HG02884 (cell line): Measurements from ENCODE around the gene NEAT1.

Source experiments
- ATAC-seq: cut with Tn5 transposase; IDR thresholded peaks from one replicate; pipeline ENCODE4 v1.9.1; 2021; ENCODE audit warnings: mild to moderate bottlenecking, moderate library complexity; ENCODE audit not compliant: unreplicated experiment

The NEAT1 gene

DNA sequence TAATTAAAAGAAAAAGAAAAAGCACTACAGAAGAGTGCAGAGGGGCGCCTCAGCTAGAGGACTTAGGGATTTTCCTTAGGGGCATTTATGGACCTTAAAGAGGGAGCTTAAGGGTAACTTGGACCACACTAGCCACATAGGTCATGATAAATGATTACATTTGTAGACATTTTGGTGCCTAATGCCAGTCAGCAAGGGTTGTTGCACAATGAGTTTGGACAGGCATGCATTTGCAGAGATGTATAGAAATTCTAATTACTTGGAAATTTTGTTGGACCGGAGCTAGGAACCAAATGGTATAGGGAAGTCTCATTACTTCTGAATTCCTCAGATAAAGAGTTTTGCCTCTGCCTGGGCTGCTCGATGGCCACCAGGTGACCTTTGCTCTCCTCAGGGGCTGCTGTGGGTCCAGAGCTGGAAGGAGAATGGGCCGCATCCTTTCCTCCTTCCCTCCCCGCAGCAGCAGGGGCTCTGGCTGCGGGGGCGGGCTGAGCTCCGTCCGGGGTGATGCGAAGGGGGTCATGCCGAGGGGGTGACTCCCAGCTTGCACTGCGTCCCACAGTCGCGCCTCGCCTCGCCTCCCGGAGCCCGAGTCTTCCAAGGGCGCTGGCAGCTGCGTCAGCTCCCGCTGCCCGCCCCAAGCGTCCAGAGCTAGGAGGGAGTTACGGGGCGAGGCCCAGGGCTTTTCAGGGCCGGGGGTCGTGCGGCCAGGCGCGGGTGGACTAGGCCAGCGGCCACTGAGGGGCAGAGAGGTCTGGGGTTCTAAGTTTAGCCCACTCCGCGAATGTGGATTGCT, 56.0 kb downstream of the NEAT1 start:
- no peak for ATAC-seq

DNA sequence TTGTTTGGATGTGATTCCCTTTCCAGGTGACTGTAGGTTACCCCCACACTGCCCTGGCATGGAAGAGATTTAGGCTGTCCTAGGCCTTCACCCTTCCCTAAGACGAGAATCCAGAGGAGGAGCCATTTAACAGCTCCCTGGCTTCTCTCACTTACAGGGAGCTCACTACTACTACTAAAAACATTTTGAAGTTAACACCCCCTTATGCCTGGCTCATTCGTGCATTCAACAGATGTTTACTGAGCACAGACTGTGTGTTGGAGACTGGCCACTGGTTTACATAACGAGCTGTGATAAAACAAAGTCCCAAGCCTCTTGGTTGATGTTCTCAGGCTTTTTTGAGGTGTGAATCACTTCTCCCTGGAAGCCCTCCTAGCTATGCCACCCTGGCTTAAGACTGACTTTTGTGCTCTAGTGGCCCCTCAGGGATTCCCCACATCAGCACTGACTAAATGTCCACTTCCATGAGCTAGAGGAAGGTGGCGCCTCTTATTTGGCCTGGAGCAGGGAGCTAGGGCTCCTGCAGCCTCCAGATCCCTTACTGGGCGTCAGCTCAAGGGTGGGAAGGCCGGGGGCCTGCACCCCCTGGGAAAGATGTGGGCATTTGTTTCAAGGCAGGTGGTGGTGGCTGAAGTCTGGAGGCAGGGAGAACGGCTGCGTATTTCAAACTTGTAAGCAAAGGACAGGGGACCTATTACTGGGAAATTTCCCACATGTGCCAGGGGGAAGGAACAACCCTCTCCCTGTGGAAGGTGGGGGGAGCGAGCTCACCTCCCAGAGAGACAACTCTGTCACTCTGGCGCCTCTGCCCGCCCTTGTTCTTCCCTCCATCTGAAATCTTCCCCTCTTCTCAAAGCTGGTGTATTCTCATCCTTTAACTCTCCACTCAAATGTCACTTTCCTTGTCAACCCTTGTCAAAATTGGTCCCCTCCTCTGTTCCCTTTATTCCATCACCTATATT, 56.9 kb downstream of the NEAT1 start:
- ATAC-seq = no peak

DNA sequence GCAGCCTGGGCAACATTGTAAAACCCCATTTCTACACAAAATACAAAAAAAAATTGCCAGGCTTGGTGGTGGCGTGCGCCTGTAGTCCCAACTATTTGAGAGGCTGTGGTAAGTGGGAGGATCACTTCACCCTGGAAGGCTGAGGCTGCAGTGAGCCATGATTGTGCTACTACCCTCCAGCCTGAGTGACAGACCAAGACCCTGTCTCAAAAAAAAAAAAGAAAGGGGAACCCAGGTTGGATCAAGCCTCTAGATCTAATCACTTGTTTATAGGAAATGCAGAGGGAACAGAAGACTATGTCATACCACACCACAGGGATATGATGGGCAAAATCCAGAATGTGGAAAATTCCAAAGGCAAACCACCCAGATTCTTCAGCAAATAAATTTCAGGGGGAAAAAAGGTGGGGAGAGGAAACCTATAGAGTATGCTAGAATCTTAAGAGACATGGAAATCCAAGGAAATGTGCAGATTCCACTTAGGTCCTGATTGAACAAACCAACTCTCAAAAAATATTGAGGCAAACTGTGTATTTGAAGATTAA, 59.8 kb downstream of the NEAT1 start:
- ATAC-seq = no peak

DNA sequence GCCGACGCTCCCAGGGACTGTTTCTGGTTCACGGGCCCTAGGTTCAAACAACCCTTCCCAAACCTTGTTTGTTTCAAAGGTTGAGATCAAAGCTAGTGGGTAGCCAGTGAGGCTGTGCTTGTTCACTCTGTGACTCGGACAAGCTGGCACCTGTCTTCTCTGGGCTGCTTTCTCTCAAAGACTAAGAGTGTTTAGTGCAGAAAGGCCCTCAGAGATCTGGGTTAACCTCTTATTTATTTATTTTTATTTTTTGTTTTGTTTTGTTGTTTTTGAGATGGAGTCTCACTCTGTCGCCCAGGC, 63.3 kb downstream of the NEAT1 start:
- no peak for ATAC-seq

DNA sequence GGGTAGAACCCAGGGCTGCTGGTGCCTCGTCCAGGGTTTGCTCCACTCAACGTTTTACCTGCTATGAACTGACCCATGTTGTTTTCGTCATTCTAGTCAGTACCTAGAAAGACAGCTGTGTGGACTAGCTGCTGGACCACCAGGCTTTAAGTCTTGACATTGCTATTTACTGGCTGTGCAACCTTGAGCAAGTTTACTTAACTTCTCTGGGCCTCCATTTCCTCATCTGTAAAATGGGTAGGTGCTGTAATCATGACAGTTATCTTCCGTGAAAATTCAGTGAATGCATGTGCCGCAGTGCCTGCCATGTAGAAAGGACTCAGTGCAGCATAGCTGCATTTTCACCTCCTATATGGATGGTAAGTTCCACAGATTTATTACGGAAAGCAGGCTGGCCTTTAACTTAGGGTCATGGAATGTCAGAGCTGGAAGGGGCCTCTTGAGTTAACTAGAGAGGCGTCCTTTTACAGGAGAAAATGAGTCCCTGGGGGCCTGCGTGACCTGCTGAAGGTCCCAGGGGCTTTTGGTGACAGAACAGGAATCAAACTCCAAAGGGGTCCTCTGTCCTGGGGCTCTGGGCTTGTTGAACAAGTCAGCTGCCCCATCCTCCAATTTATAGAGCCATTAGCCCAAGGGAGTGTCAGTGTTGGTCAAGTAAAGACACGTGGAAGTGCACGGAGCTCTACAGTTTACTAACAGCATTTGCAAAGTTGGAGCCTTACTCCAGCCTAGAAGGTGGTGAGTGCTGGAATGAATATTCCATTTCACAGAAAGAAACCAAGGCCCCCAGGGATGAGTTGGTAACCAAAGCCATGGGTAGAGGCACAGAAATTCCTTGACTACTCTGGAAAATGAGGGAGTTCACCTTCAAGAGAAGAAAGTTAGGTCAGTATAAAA, 64.2 kb downstream of the NEAT1 start:
- ATAC-seq = no peak

DNA sequence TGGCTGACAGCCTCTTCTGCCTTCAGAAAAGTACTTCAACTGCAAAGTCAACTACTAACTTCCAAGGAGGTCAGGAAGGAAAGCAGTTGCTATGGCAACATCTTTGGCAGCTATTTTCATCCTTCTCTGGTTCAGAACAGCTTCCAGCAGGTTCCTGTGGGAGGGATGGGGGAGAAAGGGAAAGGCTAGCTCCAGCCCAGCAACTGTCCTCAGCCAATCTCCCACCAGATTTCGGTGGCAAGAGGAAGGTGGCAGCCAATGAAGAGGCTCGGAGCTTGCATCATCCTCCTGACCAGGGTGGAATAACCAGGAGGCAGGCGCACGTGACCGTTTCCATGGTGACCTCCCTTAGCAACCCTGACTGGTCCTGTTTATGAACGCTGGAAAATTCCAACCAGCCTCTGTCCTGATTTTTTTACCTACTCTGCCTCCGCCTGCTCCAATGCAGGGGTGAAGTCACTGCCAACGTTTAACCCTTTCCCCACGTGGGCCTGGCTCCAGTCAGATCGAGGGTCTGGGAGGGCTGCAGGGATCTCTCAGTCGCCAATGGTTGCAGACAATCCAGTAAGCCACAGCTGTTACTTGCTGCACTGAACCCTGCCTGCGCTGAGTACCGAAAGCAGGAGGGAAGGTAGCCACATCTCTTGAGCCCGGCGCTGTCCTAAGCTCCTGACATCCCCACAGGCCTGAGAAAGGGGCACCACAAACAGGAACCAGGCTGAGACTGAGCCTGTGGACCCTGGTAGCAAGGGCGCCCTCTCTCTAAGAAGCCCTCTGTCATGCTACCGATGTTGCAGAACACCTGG, 65.1 kb downstream of the NEAT1 start:
- ATAC-seq = no peak

DNA sequence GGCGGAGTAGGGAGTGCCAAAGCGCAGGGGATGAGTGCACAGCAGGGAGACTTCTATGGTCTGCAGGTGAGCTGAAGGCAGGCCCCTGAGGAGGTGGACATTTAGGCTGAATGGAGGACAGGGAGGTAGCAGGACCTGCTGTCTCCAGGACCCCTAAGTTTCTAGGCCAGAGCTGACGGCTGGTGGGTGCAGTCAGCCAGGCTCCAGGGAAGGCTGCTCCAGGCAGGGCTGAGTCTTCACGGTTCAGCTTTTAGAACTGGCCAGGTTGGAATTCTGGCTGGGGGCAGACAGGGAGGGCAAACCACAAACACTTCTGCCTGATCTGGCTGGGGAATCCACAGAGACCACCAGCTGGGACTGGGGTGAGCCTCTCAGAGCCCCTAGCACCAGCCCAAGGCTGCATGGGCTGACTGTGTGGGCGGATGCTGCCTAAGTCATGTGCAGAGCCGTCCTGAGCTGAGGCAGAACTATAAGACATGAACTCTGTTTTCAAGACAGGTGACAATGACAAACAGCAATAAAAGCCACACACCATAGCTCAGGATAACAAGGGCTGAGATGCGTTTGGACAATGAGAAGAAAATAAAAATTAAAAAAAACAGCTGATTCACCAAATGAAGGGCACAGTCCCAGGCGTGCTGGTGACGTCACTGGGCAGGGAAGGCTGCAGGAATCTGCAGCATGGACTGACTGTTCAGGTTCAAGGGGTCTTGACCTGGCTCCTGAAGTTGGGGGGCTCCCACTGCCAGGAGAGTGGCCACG, 65.9 kb downstream of the NEAT1 start:
- ATAC-seq = no peak

DNA sequence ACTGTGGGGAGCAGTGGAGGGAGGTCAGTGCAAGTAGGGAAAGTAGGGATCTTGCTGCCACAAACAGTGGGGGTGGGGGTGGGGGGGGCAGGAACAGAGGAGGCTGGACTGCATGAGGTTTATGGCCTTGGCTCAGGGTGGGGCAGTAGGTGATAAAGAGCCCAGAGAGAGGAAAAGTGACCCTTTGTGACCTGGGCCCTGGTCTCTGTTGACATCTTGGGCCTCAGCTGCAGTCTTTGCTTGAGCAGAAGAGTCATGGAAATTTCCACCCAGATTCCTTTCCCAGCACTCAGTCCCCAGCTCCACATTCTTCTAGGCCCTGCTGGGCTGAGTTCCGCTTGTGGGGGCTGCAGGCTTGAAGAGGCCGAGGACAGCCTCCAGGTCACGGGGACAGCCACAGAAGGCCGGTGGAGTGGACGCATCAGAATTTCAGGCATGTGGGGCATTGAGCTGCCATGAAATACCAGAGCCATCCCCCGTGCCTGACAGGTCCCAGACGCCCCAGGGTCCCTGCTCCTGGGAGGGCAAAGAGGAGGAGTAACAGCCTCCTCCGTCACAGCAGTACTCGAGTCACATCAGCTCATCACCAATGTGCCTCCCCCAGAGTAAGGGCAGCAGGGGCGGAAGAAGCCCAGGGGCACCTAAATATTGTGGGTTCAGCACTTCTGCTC, 66.6 kb downstream of the NEAT1 start:
- no peak for ATAC-seq

DNA sequence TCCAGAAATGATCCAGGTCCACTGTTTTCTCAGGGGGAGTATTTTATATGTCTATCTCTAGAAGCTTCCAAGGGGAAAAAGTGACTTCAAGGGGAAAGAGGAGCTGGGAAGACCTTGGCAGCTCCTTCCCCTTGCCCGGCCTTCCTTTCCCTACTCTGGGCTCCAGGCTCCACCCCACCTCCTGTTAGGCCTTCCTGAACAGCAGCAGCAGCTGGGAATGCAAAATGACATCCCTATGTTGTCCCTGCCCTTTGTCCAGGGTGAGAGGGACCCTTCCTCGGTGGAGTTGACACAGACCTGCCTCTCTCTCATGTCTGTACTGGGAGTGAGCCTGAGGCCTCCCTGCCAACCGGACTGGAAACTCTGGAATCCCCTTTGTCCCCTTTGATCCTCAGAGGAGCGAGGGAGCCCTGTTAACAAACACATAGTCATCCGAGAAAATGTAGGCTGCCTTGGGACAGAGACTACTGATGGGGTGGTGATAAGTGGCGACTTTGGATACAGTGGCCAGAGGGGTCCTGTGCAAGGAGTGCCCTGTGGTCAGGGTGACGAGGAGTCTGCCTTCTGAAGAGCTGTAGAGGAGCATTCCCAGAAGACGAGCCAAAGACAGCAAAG, 67.2 kb downstream of the NEAT1 start:
- ATAC-seq = no peak

DNA sequence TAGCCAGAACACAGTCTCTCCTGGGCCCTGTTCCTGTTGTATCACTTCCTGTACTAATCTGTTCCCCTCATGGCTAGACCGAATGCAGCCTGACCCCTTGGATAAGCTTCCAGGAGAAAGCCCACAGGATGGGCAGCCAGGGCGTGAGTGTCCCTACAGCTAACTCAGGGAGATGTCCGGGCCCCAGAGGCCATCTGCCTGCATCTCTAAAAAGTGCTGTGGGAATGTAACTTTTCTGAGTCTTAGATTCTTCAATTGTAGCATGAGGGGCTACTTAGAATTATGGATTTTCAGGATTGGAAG, 68.5 kb downstream of the NEAT1 start:
- no peak for ATAC-seq

DNA sequence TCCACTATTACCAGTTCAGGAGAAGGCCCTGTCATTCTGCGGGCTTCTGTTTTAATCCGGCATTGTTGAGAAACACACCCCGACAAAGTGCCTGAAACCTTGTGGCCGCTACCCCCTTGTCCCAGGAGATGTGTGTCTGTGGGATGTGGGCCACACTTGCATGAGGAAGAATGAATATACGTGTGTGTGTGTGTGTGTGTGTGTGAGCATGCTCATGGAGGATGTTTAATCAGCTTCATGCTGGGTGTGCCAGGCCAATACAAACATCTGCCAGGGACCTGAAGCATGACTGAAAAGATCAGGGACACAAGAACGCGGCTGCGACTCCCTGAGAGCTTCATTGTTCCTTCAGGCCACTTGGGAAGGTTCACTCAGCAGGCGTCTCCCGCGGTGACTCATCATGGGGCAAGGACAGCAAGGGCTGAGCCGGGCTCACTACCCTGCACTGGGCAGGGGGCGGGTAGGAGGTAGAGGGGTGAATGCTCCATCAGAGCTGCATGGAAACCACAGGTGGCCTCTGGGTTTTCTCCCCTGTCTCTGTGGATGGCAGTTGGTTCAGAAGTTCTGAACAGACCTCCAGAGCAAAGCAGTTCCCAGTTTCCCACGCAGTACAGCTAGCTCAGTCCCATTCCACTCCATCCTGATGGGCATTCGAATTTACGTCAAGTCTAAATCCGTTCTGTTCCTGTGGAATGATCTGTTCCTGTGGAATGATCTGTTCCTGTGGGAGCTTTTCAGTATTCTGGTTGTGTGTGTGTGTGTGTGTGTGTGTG, 69.2 kb downstream of the NEAT1 start:
- ATAC-seq = no peak

DNA sequence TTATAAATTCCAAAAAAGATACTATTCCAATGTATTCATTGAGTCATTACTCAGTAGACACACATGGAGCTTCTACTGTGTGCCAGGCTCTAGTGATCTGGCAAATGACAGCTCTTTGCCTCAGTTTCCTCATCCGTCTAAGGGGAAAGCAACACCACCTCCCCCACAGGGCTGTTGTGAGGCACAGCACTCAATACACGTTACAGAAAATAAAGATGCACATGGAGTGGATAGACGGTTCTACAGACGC, 69.7 kb downstream of the NEAT1 start:
- ATAC-seq = no peak

DNA sequence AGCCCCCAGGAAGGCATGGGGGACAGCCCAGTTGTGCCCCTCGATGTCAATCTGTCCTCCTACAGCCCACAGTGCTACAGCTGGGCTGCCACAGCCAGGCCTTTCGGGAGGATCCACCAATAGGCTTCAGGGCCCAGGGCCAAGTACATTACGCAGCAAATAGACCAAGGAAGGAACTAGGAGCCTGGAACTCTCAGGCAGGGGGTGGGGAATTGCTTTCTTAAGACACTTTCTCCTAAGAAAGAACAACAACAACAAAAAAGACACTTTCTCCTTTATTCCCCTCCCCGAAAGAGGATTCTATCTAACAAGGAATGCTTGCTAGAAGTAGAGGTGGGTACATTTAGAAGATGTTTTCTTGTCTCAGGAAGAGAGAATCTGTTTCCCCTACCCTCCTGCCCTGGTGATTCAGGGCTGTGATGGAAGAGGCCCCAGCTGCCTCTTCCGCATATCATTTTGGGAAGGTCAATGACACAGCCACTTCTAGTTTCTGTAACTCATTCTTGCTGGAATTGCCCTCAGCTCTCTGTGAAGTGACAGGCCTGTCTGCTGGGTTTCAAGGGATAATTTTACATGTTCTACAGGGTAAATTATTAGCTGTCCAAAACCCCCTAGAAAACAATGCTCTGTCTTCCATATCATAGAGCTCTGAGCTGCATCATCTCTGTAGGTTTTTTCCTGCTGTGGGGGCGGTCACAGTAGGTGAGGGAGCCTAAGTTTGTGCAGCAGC, 70.2 kb downstream of the NEAT1 start:
- ATAC-seq = no peak

DNA sequence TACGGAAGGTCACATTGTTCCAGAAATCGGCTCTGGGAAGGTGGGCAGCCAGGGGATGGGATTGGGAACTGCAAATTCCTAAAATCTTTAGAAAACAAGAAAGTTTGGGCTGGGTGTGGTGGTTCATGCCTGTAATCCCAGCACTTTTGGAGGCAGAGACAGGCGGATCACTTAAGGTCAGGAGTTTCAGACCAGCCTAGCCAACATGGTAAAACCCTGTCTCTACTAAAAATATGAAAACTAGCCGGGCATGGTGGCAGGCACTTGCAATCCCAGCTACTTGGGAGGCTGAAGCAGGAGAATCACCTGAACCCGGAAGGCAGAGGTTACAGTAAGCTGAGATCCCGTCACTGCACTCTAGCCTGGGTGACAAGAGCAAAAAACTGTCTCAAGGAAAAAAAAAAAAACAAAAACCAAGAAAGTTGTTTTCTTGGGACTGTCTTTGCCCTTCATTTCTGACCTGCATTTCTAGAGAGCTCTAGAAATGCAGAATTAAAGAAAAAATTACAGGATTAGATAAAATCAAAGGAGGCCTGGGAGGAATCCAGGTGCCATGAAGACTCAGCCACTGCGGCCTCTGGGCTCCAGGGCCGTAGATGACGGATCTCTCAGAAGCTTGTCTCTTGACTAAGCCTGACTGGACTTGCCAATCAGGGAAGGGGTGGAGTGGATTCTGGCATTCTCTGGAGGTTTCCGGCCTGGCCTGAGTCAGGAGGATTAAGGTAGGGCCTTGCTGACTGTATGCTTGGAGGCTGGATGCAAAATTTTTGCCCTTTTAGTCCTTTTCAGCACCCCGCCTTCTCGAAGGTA, 71.0 kb downstream of the NEAT1 start:
- no peak for ATAC-seq
